ENCODE measurements around the gene RAB6B. TPM values are rescaled to one million over a fixed set of nuclear protein-coding genes. Genes with fewer than 3 reads are reported as not detected.

RAB6B gene
- total and polyA plus RNA-seq, 2 of the 4 experiments (the other 2 are of a cell fraction), result 0.18 to 1.2 TPM

- ChIA-PET POLR2A (ENCODE audit: unreplicated experiment) (interaction anchor here (0.6 kb wide), 1 partner anchor 79 kb away, joined by 3 read pairs; no protein-coding TSS in a partner anchor), CTCF (no interaction called here)
Observed at GRCh38 chr3:133827684-133828083, 68.0 kb downstream of the RAB6B start.

More at GRCh38 chr3:133827684-133828083, 68.0 kb downstream of the RAB6B start:
- Histone ChIP-seq H2AK9ac (replicated peaks; ENCODE audit: low read depth, low read length, poor library complexity) (no peak overlapping the region), H3K56ac (ENCODE audit: extremely low read depth, insufficient read depth, low read length) (no peak overlapping the region), H3K27ac (ENCODE audit: insufficient read depth, low read length) (no peak overlapping the region), H3K18ac (ENCODE audit: low read depth, low read length) (no peak overlapping the region), H4K8ac (ENCODE audit: low read depth in 2 of 2, low read length in 2 of 2) (no peak overlapping the region), H4K20me1 (ENCODE audit: insufficient read depth, low read length) (no peaks in the 10 kb centered on the region), H3K9ac (ENCODE audit: low read depth, low read length) (no peak overlapping the region), H2BK15ac (ENCODE audit: low read depth, low read length) (no peak overlapping the region), H2AFZ (replicated peaks; ENCODE audit: low read length, poor library complexity) (no peak overlapping the region), H3K36me3 (ENCODE audit: control insufficient read depth, insufficient read depth, low read length) (peaks cover 14% of the 10 kb centered on the region), H3K4me2 (ENCODE audit: low read depth, low read length) (no peak overlapping the region), H3K14ac (replicated peaks; ENCODE audit: low read depth, low read length) (no peak overlapping the region), H3K27me3 (ENCODE audit: control insufficient read depth, insufficient read depth, low read length) (peaks cover 8% of the 10 kb centered on the region), H3K9me3 (ENCODE audit: control insufficient read depth, insufficient read depth, low read length) (no peaks in the 10 kb centered on the region), H3K4me3 (ENCODE audit: insufficient read depth, low read depth, low read length) (no peak overlapping the region), H3K4me1 (ENCODE audit: control insufficient read depth, insufficient read depth, low read length) (no peaks in the 10 kb centered on the region), H2BK120ac (ENCODE audit: low read depth, low read length) (no peak overlapping the region), H2BK5ac (ENCODE audit: low read depth, low read length, poor library complexity, severe bottlenecking) (no peak overlapping the region), H3K23ac (ENCODE audit: low read depth, low read length) (no peak overlapping the region), H4K91ac (ENCODE audit: insufficient read depth, low read depth, low read length) (no peak overlapping the region), H2BK20ac (ENCODE audit: low read depth, low read length) (no peak overlapping the region), H3K79me1 (ENCODE audit: low read depth in 1 of 2, low read length in 2 of 2) (no peaks in the 10 kb centered on the region; a peak in 1 of 4 replicates), H2AK5ac (ENCODE audit: low read depth, low read length) (no peak overlapping the region), H3K9me1 (ENCODE audit: insufficient read depth, low read length) (peaks cover 15% of the 10 kb centered on the region), H3K4ac (ENCODE audit: low read depth, low read length) (no peak overlapping the region), H4K5ac (ENCODE audit: low read depth, low read length) (no peak overlapping the region)
- no CpG with 5 or more reads among the region's 4 CpGs for WGBS, 2 experiments (ENCODE audit: extremely low coverage in 2 of 2, insufficient read length in 1 of 2)
- intact Hi-C loops (cut with micrococcal nuclease) (no loop called here), in situ Hi-C loops (cut with MboI; ENCODE audit: low sequenced_read_pairs) (loop anchor here (10.0 kb wide), 1 partner anchor 377 kb away; no protein-coding TSS in a partner anchor), dilution Hi-C loops (cut with HindIII; ENCODE audit: low sequenced_read_pairs, unreplicated experiment) (no loop called here)
- no peak for TF ChIP-seq MAFK (IDR thresholded peaks at IDR 0.05; ENCODE audit: low read depth, low read length)
- no peak for TF ChIP-seq BHLHE40 (IDR thresholded peaks at IDR 0.05; ENCODE audit: low read depth, low read length)
- no peak for TF ChIP-seq RFX5 (IDR thresholded peaks at IDR 0.05; ENCODE audit: low read depth, low read length)
- no peak for TF ChIP-seq USF2 (IDR thresholded peaks at IDR 0.05; ENCODE audit: low read depth, low read length)
- no peak for TF ChIP-seq RCOR1 (IDR thresholded peaks at IDR 0.05; ENCODE audit: insufficient replicate concordance, low read length)
- no peak for TF ChIP-seq RAD21 (IDR thresholded peaks at IDR 0.05; ENCODE audit: low read length)
- DNase-seq, result no peak
- ATAC-seq (ENCODE audit: low read depth), result no peak
- no TSS peak for BruUV-seq (replicated peaks)
